ENCODE results near the gene DNAJC30. TPM values are rescaled to one million over a fixed set of nuclear protein-coding genes. Genes with fewer than 3 reads are reported as not detected.

Gene DNAJC30
- total RNA-seq, 3 donors from 2014 or later: 2.9 to 6.9 (median 4.6) TPM

- Histone ChIP-seq H3K4me3 (no peak overlapping the region), H3K27me3 (no peaks in the 10 kb centered on the region), H3K9me3 (no peaks in the 10 kb centered on the region), H3K36me3 (peaks cover under 1% of the 10 kb centered on the region), H3K27ac (no peak overlapping the region), H3K4me1 (no peaks in the 10 kb centered on the region)
- TF ChIP-seq POLR2AphosphoS5 (IDR thresholded peaks at IDR 0.05): no peak
- TF ChIP-seq POLR2A (IDR thresholded peaks at IDR 0.05): no peak
- TF ChIP-seq CTCF (IDR thresholded peaks at IDR 0.05): peak in 1 of 3 donors; percentile 29
- intact Hi-C loops (cut with DNase I; ENCODE audit: low total_unique reads): no loop called here
- no peak for DNase-seq (ENCODE audit: low spot score in 2 of 2)
Measured at GRCh38 chr7:73701357-73701995, 18.2 kb upstream of the DNAJC30 start.

- Histone ChIP-seq H3K4me1 (no peaks in the 10 kb centered on the region), H3K9me3 (no peaks in the 10 kb centered on the region), H3K27ac (no peak overlapping the region), H3K4me3 (no peak overlapping the region), H3K27me3 (no peaks in the 10 kb centered on the region), H3K36me3 (peaks cover 3% of the 10 kb centered on the region)
- DNase-seq (ENCODE audit: low spot score in 2 of 2): no peak
- no peak for TF ChIP-seq CTCF (IDR thresholded peaks at IDR 0.05)
- no peak for TF ChIP-seq POLR2A (IDR thresholded peaks at IDR 0.05)
- no peak for TF ChIP-seq POLR2AphosphoS5 (IDR thresholded peaks at IDR 0.05)
- intact Hi-C loops (cut with DNase I; ENCODE audit: low total_unique reads): no loop called here
Measured at GRCh38 chr7:73700581-73701134, 17.4 kb upstream of the DNAJC30 start.

GRCh38 chr7:73700069-73700423, 16.8 kb upstream of the DNAJC30 start:
- intact Hi-C loops (cut with DNase I; ENCODE audit: low total_unique reads): no loop called here
- TF ChIP-seq POLR2A (IDR thresholded peaks at IDR 0.05) (no peak), CTCF (IDR thresholded peaks at IDR 0.05) (no peak), POLR2AphosphoS5 (IDR thresholded peaks at IDR 0.05) (no peak)
- no peaks in the 10 kb centered on the region for H3K27me3 ChIP-seq
- peaks cover 3% of the 10 kb centered on the region for H3K36me3 ChIP-seq
- no peaks in the 10 kb centered on the region for H3K4me1 ChIP-seq
- no peak overlapping the region for H3K27ac ChIP-seq
- no peak for DNase-seq (ENCODE audit: low spot score in 2 of 2)
- H3K9me3 ChIP-seq: no peaks in the 10 kb centered on the region
- no peak overlapping the region for H3K4me3 ChIP-seq

- no peak for DNase-seq (ENCODE audit: low spot score in 2 of 2)
- Histone ChIP-seq H3K4me3 (no peak overlapping the region), H3K36me3 (peaks cover 3% of the 10 kb centered on the region), H3K27ac (no peak overlapping the region), H3K4me1 (no peaks in the 10 kb centered on the region), H3K27me3 (no peaks in the 10 kb centered on the region), H3K9me3 (no peaks in the 10 kb centered on the region)
- intact Hi-C loops (cut with DNase I; ENCODE audit: low total_unique reads): no loop called here
- TF ChIP-seq CTCF (IDR thresholded peaks at IDR 0.05) (no peak), POLR2AphosphoS5 (IDR thresholded peaks at IDR 0.05) (no peak), POLR2A (IDR thresholded peaks at IDR 0.05) (no peak)
Measured at GRCh38 chr7:73699370-73700068, 16.3 kb upstream of the DNAJC30 start.

- DNase-seq (ENCODE audit: low spot score in 2 of 2): no peak
- no peak overlapping the region for H3K27ac ChIP-seq
- no peaks in the 10 kb centered on the region for H3K4me1 ChIP-seq
- no peak overlapping the region for H3K4me3 ChIP-seq
- H3K36me3 ChIP-seq: peaks cover 3% of the 10 kb centered on the region
- intact Hi-C loops (cut with DNase I; ENCODE audit: low total_unique reads): no loop called here
- no peaks in the 10 kb centered on the region for H3K27me3 ChIP-seq
- no peaks in the 10 kb centered on the region for H3K9me3 ChIP-seq
- TF ChIP-seq POLR2AphosphoS5 (IDR thresholded peaks at IDR 0.05) (no peak), CTCF (IDR thresholded peaks at IDR 0.05) (no peak), POLR2A (IDR thresholded peaks at IDR 0.05) (no peak)
Measured at GRCh38 chr7:73698410-73698809, 15.2 kb upstream of the DNAJC30 start.

All from breast epithelium (tissue), 4 donors.